SK-N-MC (cell line): ENCODE data around the gene KCNE3.

ENCODE experiments used
- EZH2 ChIP-seq: fragments of 200-600 bp; sonication (generic); IDR thresholded peaks from one replicate; pipeline ENCODE4 v1.6.1; 2017; ENCODE audit warnings: antibody characterized with exemption
- POLR2AphosphoS5 ChIP-seq: IDR thresholded peaks from 2 replicates; pipeline ENCODE4 v1.6.1; 2012; ENCODE audit warnings: mild to moderate bottlenecking, low read depth, low read length, borderline replicate concordance

- TF ChIP-seq POLR2AphosphoS5, result no peak
- no peak for TF ChIP-seq EZH2
Observed at GRCh38 chr11:74460065-74460464, 7.3 kb downstream of the KCNE3 start.
